PFSK-1 (cell line): ENCODE data around the gene C1QB.

Experiments
- POLR2AphosphoS5 ChIP-seq: IDR thresholded peaks from 2 replicates; pipeline ENCODE4 v1.6.1; 2012; ENCODE audit warnings: low read depth, mild to moderate bottlenecking, control low read depth, low read length, moderate library complexity
- TAF1 ChIP-seq: IDR thresholded peaks from 2 replicates; pipeline ENCODE4 v1.6.1; 2012; ENCODE audit warnings: low read length, control low read depth, borderline replicate concordance; ENCODE audit not compliant: insufficient read depth
- TF ChIP-seq, protein P1 (sequence below), 2 experiments: IDR thresholded peaks; 2 replicates each; pipeline versions ENCODE4 v1.6.1 to v1.8.0; 2011 to 2012; ENCODE audit warnings: low read depth in 2 of 2, low read length in 2 of 2, control low read depth in 1 of 2, inconsistent platforms in 1 of 2, mild to moderate bottlenecking in 1 of 2, moderate library complexity in 1 of 2; ENCODE audit not compliant: insufficient read depth in 1 of 2

DNA sequence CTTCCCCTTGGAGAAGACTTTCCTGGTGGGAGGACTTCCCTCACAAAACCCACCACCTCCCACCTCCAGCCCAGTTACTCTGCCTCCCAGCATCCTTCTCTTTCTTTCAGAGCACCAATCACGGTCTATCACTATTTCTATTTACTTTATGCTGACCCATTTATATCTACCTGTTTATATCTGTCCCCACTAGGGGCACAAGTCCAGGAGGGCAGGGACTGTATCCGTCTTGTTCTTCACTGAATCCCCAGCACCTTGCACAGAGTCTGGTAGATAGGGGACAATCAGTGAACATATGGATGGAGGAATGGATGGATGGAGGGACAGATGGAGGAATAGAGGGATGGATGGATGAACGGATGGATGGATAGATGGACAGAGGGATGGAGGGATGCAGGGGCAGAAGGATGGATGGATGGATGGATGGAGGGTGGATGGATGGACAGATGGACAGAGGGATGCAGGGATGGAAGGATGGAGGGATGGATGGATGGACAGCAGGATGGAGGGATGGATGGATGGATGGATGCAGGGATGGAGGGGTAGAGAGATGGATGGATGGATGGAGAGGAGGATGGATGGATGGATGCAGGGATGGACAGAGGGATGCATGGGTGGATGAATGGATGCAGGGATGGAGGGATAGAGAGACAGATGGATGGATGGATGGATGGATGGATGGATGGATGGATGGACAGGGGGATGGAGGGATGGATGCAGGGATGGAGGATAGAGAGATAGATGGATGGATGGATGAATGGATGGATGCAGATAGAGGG lies 5.5 kb downstream of the C1QB start:
- TF ChIP-seq POLR2AphosphoS5 (no peak), TAF1 (no peak)
- TF ChIP-seq, protein P1, sequence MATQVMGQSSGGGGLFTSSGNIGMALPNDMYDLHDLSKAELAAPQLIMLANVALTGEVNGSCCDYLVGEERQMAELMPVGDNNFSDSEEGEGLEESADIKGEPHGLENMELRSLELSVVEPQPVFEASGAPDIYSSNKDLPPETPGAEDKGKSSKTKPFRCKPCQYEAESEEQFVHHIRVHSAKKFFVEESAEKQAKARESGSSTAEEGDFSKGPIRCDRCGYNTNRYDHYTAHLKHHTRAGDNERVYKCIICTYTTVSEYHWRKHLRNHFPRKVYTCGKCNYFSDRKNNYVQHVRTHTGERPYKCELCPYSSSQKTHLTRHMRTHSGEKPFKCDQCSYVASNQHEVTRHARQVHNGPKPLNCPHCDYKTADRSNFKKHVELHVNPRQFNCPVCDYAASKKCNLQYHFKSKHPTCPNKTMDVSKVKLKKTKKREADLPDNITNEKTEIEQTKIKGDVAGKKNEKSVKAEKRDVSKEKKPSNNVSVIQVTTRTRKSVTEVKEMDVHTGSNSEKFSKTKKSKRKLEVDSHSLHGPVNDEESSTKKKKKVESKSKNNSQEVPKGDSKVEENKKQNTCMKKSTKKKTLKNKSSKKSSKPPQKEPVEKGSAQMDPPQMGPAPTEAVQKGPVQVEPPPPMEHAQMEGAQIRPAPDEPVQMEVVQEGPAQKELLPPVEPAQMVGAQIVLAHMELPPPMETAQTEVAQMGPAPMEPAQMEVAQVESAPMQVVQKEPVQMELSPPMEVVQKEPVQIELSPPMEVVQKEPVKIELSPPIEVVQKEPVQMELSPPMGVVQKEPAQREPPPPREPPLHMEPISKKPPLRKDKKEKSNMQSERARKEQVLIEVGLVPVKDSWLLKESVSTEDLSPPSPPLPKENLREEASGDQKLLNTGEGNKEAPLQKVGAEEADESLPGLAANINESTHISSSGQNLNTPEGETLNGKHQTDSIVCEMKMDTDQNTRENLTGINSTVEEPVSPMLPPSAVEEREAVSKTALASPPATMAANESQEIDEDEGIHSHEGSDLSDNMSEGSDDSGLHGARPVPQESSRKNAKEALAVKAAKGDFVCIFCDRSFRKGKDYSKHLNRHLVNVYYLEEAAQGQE (IDR thresholded peaks at IDR 0.05; ENCODE audit: insufficient read depth in 1 of 2, low read depth in 2 of 2, low read length in 2 of 2), result no peak
